Body of pancreas (tissue), 4 donors: ENCODE data around the gene CYFIP1. TPM values are rescaled to one million over a fixed set of nuclear protein-coding genes. Genes with fewer than 3 reads are reported as not detected.

Source experiments
- ATAC-seq: fragments of 150-250 bp; one replicate; pipeline ENCODE4 v1.9.1; 2016
- DNase-seq, 4 donors: peaks; one replicate each; pipeline ENCODE4 v3.0.0-alpha.2; 2019
- H3K27ac ChIP-seq, 4 donors: fragments of 200-600 bp; sonication (generic); 1 replicate in 3 of 4; 2 replicates in 1 of 4; pipeline versions ENCODE4 v1.5.1 to v1.6.1; 2016 to 2019; ENCODE audit warnings: mild to moderate bottlenecking in 1 of 4, mixed read lengths in 1 of 4, moderate library complexity in 1 of 4
- H3K27me3 ChIP-seq, 2 donors: fragments of 200-600 bp; sonication (generic); one replicate each; pipeline ENCODE4 v1.6.0; 2016; ENCODE audit warnings: mild to moderate bottlenecking in 1 of 2
- H3K36me3 ChIP-seq, 2 donors: fragments of 200-600 bp; sonication (generic); replicated peaks in 1 of 2; 2 replicates each; pipeline ENCODE4 v1.5.1; 2016; ENCODE audit warnings: low read depth in 2 of 2; ENCODE audit not compliant: insufficient read depth in 1 of 2
- H3K4me1 ChIP-seq: fragments of 200-600 bp; sonication (generic); one replicate; pipeline ENCODE4 v1.6.0; 2016
- H3K4me3 ChIP-seq, 2 donors: fragments of 200-600 bp; sonication (generic); 1 replicate in 1 of 2; 2 replicates in 1 of 2; pipeline ENCODE4 v1.5.1; 2016 to 2019
- H3K9me3 ChIP-seq, 3 donors: fragments of 200-600 bp; sonication (generic); 1 replicate in 2 of 3; 2 replicates in 1 of 3; pipeline ENCODE4 v1.5.1; 2016
- CTCF ChIP-seq, 7 experiments: fragments of 450-650 bp in 4 of 7; fragments of 200-600 bp in 3 of 7; sonication (generic) in 3 of 7; IDR thresholded peaks; one replicate each; pipeline ENCODE4 v1.5.1; 2016 to 2019; ENCODE audit warnings: antibody characterized with exemption in 7 of 7
- POLR2A ChIP-seq, 3 donors: fragments of 450-650 bp; IDR thresholded peaks; one replicate each; pipeline ENCODE4 v1.6.1; 2016; ENCODE audit warnings: antibody characterized with exemption in 3 of 3, mild to moderate bottlenecking in 2 of 3
- WGBS, 2 donors: methylation state at CpG; one replicate each; pipeline ENCODE4 v1.1.5; 2017; 5-methylcytosine and 5-hydroxymethylcytosine counted together
- intact Hi-C: fragments of 100-400 bp; cut with DNase I; formaldehyde crosslinking; loops from one replicate; pipeline ENCODE4 v1.15.1; 2023
- total RNA-seq, 2 donors: library from RNA; depleted of rRNA; stranded (reverse); fragments of >200 nt; gene quantifications; one replicate each; pipeline ENCODE4 v1.1.0, GENCODE V29; 2016

Gene CYFIP1
- total RNA-seq, 2 donors from 2014 or later = 68.5 to 68.6 TPM

GRCh38 chr15:22942877-22943276, 37.3 kb downstream of the CYFIP1 start:
- H3K4me1 ChIP-seq = peaks cover 69% of the 10 kb centered on the region
- 51 to 62% methylated on average over 15 of the region's 15 CpGs for WGBS, 2 donors
- H3K27me3 ChIP-seq = no peaks in the 10 kb centered on the region
- H3K9me3 ChIP-seq = no peaks in the 10 kb centered on the region
- DNase-seq (peak in 2 of 4 donors; percentile 38 to 51), ATAC-seq (no peak)
- H3K27ac ChIP-seq = peak overlapping the region in 1 of 4 donors; percentile 5
- H3K4me3 ChIP-seq = no peak overlapping the region
- H3K36me3 ChIP-seq = peaks cover 0 to 4% of the 10 kb centered on the region in 2 donors
- intact Hi-C loops = loop anchor here (10.0 kb wide), 1 partner anchor 52 kb away; no protein-coding TSS in a partner anchor
- no peak for TF ChIP-seq POLR2A (IDR thresholded peaks at IDR 0.05)
- no peak for TF ChIP-seq CTCF (IDR thresholded peaks at IDR 0.05)

GRCh38 chr15:22942306-22942855, 37.8 kb downstream of the CYFIP1 start:
- H3K27ac ChIP-seq = peak overlapping the region in 2 of 4 donors; percentile 5 to 56
- ATAC-seq = no peak
- H3K27me3 ChIP-seq = no peaks in the 10 kb centered on the region
- H3K4me3 ChIP-seq = no peak overlapping the region
- peak in 2 of 4 donors; percentile 24 to 32 for DNase-seq
- H3K36me3 ChIP-seq = peaks cover 0 to 4% of the 10 kb centered on the region in 2 donors
- no peak for TF ChIP-seq CTCF (IDR thresholded peaks at IDR 0.05)
- TF ChIP-seq POLR2A (IDR thresholded peaks at IDR 0.05) = no peak
- H3K4me1 ChIP-seq = peaks cover 69% of the 10 kb centered on the region
- whole genome bisulfite sequencing, 2 donors = 52 to 73% methylated on average over 16 to 24 of the region's 24 CpGs
- H3K9me3 ChIP-seq = no peaks in the 10 kb centered on the region
- intact Hi-C loops = loop anchor here (10.0 kb wide), 1 partner anchor 52 kb away; no protein-coding TSS in a partner anchor

GRCh38 chr15:22941179-22941578, 39.0 kb downstream of the CYFIP1 start:
- H3K4me3 ChIP-seq = no peak overlapping the region
- peak overlapping the region in 3 of 4 donors; percentile 61 to 70 (median 68) for H3K27ac ChIP-seq
- DNase-seq = peak; percentile 66 to 83 (median 78)
- H3K9me3 ChIP-seq = no peaks in the 10 kb centered on the region
- no peaks in the 10 kb centered on the region for H3K27me3 ChIP-seq
- 32 to 40% methylated on average over 4 of the region's 4 CpGs for WGBS, 2 donors
- TF ChIP-seq CTCF (IDR thresholded peaks at IDR 0.05) (no peak), POLR2A (IDR thresholded peaks at IDR 0.05) (no peak)
- H3K36me3 ChIP-seq = peaks cover 0 to 5% of the 10 kb centered on the region in 2 donors
- H3K4me1 ChIP-seq = peaks cover 69% of the 10 kb centered on the region
- intact Hi-C loops = loop anchor here (10.0 kb wide), 1 partner anchor 54 kb away; no protein-coding TSS in a partner anchor
- ATAC-seq = peak; percentile 50

- H3K9me3 ChIP-seq = no peaks in the 10 kb centered on the region
- WGBS, 2 donors = 51 to 68% methylated on average over 5 to 9 of the region's 10 CpGs
- H3K27me3 ChIP-seq = no peaks in the 10 kb centered on the region
- H3K4me3 ChIP-seq = no peak overlapping the region
- intact Hi-C loops = loop anchor here (10.0 kb wide), 1 partner anchor 55 kb away; no protein-coding TSS in a partner anchor
- TF ChIP-seq CTCF (IDR thresholded peaks at IDR 0.05) (no peak), POLR2A (IDR thresholded peaks at IDR 0.05) (no peak)
- H3K36me3 ChIP-seq = peaks cover 0 to 11% of the 10 kb centered on the region in 2 donors
- DNase-seq (peak; percentile 26 to 46 (median 36)), ATAC-seq (peak; percentile 22)
- peak overlapping the region; percentile 56 to 70 (median 64) for H3K27ac ChIP-seq
- H3K4me1 ChIP-seq = peaks cover 63% of the 10 kb centered on the region
These were observed 40.5 kb downstream of the CYFIP1 start for GRCh38 chr15:22939652-22940061.
